ENCODE data around the gene KCNJ16.

The KCNJ16 gene

DNA sequence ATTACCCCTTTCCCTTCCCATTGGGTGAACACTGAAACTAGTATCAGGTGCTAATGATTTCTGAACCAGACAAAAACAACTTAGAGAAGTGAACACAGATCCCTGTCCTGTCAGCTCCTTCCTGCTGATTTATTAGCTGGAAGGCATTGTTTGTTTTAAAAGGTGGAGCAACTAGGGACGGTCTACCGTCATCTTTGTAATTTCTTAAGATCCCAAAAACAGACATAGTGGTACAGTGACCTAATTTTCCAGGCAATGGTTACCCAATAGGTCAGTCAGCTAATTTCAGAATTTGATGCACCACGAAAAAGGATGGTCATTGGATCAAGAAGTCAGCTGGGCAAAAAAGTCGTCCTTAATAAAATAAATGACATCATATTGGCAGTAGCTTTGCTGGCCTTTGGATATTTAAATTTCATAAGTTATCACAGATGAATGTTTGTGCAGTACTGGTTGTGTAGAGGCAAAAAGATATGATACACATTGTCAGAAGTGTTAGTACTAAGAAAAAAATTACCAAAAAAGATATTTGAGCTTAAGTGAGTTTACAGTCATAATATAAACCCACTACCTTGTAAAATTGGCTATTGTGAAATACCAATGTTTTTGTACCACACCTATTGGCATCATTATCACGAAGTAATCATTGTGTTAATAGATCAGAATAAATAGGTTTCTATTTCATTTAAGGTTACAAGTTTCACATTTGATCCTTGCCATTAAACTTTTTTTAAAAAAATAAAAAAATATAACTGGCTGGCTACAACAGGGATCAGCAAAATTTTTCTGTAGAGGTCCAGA lies 27.2 kb upstream of the KCNJ16 start:
- no peaks in the 10 kb centered on the region for H3K36me3 ChIP-seq (ENCODE audit: insufficient read depth, low read length)
- H3K4me1 ChIP-seq (ENCODE audit: insufficient read depth, low read length) = no peaks in the 10 kb centered on the region
- H3K9ac ChIP-seq (ENCODE audit: low read length) = no peak overlapping the region
- H3K27ac ChIP-seq (ENCODE audit: low read depth, low read length) = no peak overlapping the region
- H3K9me3 ChIP-seq (ENCODE audit: low read length) = no peaks in the 10 kb centered on the region
- H3K27me3 ChIP-seq (ENCODE audit: control insufficient read depth in 1 of 2, insufficient read depth in 2 of 2, low read length in 2 of 2) = no peaks in the 10 kb centered on the region
- H3K4me3 ChIP-seq (ENCODE audit: low read depth in 1 of 2, low read length in 2 of 2) = no peak overlapping the region

- H3K4me3 ChIP-seq (ENCODE audit: low read depth in 1 of 2, low read length in 2 of 2) = no peak overlapping the region
- no peaks in the 10 kb centered on the region for H3K27me3 ChIP-seq (ENCODE audit: control insufficient read depth in 1 of 2, insufficient read depth in 2 of 2, low read length in 2 of 2)
- H3K9ac ChIP-seq (ENCODE audit: low read length) = no peak overlapping the region
- no peak overlapping the region for H3K27ac ChIP-seq (ENCODE audit: low read depth, low read length)
- no peaks in the 10 kb centered on the region for H3K4me1 ChIP-seq (ENCODE audit: insufficient read depth, low read length)
- no peaks in the 10 kb centered on the region for H3K36me3 ChIP-seq (ENCODE audit: insufficient read depth, low read length)
- no peaks in the 10 kb centered on the region for H3K9me3 ChIP-seq (ENCODE audit: low read length)
These were observed 25.0 kb upstream of the KCNJ16 start for GRCh38 chr17:70049801-70050591.

DNA sequence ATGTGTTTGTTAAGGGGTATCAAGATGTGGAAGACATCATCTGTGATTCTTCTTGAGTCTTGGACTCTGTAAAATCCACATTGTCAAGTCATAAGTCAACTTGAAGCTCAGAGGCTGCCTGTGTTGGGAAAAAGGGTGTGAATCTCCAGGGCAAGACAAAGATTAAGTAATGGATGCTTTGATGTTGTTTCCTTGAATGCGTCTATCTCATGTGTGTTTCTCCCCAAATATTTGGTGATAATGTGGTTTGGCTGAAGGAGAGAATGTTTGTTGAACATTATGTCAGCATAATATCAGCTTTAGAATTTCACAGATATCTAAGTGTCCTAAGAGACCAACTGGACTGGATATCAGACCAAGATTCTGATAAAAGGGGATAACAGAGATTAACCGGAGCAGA lies 24.1 kb upstream of the KCNJ16 start:
- Histone ChIP-seq H3K27ac (ENCODE audit: low read depth, low read length) (no peak overlapping the region), H3K4me3 (ENCODE audit: low read depth in 1 of 2, low read length in 2 of 2) (no peak overlapping the region), H3K36me3 (ENCODE audit: insufficient read depth, low read length) (no peaks in the 10 kb centered on the region)

GRCh38 chr17:70053241-70054234 lies 21.5 kb upstream of the KCNJ16 start:
- Histone ChIP-seq H3K27me3 (ENCODE audit: control insufficient read depth in 1 of 2, insufficient read depth in 2 of 2, low read length in 2 of 2) (no peaks in the 10 kb centered on the region), H3K9ac (ENCODE audit: low read length) (peak overlapping the region; percentile 22), H3K9me3 (ENCODE audit: low read length) (no peaks in the 10 kb centered on the region), H3K4me3 (ENCODE audit: low read depth in 1 of 2, low read length in 2 of 2) (peak overlapping the region in 1 of 2 donors; percentile 32), H3K4me1 (ENCODE audit: insufficient read depth, low read length) (no peaks in the 10 kb centered on the region), H3K27ac (ENCODE audit: low read depth, low read length) (no peak overlapping the region), H3K36me3 (ENCODE audit: insufficient read depth, low read length) (no peaks in the 10 kb centered on the region)

More for the DNA sequence above, 24.1 kb upstream of the KCNJ16 start:
- H3K9ac ChIP-seq (ENCODE audit: low read length) = no peak overlapping the region
- H3K9me3 ChIP-seq (ENCODE audit: low read length) = no peaks in the 10 kb centered on the region
- H3K27me3 ChIP-seq (ENCODE audit: control insufficient read depth in 1 of 2, insufficient read depth in 2 of 2, low read length in 2 of 2) = no peaks in the 10 kb centered on the region
- H3K4me1 ChIP-seq (ENCODE audit: insufficient read depth, low read length) = no peaks in the 10 kb centered on the region

GRCh38 chr17:70055000-70055399 lies 20.0 kb upstream of the KCNJ16 start:
- H3K27me3 ChIP-seq (ENCODE audit: control insufficient read depth in 1 of 2, insufficient read depth in 2 of 2, low read length in 2 of 2) = no peaks in the 10 kb centered on the region
- H3K4me3 ChIP-seq (ENCODE audit: low read depth in 1 of 2, low read length in 2 of 2) = no peak overlapping the region
- no peaks in the 10 kb centered on the region for H3K9me3 ChIP-seq (ENCODE audit: low read length)
- H3K9ac ChIP-seq (ENCODE audit: low read length) = no peak overlapping the region
- H3K36me3 ChIP-seq (ENCODE audit: insufficient read depth, low read length) = no peaks in the 10 kb centered on the region
- no peak overlapping the region for H3K27ac ChIP-seq (ENCODE audit: low read depth, low read length)
- no peaks in the 10 kb centered on the region for H3K4me1 ChIP-seq (ENCODE audit: insufficient read depth, low read length)

DNA sequence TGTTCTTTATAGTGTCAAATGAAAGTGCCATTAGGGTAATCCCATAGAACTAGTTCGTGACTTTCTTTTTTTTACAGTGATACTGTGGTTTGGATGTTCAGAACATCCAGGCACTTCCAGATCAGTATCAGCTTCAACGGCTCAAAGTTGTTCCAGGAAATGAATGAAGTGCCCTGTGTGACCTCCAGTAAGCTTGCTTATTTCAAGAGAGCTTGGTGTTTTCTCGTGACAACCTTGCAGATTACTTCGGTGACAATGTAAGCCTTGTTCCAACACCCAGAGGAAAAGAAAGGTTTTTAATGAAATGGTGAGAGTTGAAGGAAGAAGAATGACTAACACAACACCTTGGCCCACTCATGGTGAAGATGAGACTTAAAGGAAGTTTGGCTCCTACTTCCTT lies 16.0 kb upstream of the KCNJ16 start:
- no peaks in the 10 kb centered on the region for H3K4me1 ChIP-seq (ENCODE audit: insufficient read depth, low read length)
- H3K9ac ChIP-seq (ENCODE audit: low read length) = no peak overlapping the region
- no peak overlapping the region for H3K4me3 ChIP-seq (ENCODE audit: low read depth in 1 of 2, low read length in 2 of 2)
- no peaks in the 10 kb centered on the region for H3K36me3 ChIP-seq (ENCODE audit: insufficient read depth, low read length)
- no peaks in the 10 kb centered on the region for H3K27me3 ChIP-seq (ENCODE audit: control insufficient read depth in 1 of 2, insufficient read depth in 2 of 2, low read length in 2 of 2)
- H3K27ac ChIP-seq (ENCODE audit: low read depth, low read length) = no peak overlapping the region
- H3K9me3 ChIP-seq (ENCODE audit: low read length) = no peaks in the 10 kb centered on the region

DNA sequence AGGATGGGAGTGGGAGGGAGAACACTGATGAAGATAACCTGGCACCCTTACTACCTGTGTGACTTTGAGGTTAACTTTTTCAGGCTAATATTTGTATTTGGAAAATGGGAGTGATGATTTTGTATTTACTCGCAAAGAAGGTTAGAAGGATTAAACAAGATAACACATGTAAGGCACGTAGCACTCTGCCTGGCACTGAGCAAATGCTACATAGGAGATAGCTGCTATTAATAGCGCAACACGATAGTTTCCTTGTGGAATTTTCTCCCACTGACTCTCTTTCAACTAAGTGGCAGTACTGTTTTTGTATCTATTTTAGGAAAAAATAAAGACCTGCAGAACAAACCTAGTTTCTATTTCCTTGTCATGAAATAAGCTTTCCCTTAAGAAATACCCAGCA lies 15.4 kb upstream of the KCNJ16 start:
- Histone ChIP-seq H3K9me3 (ENCODE audit: low read length) (no peaks in the 10 kb centered on the region), H3K36me3 (ENCODE audit: insufficient read depth, low read length) (no peaks in the 10 kb centered on the region), H3K27me3 (ENCODE audit: control insufficient read depth in 1 of 2, insufficient read depth in 2 of 2, low read length in 2 of 2) (no peaks in the 10 kb centered on the region), H3K4me1 (ENCODE audit: insufficient read depth, low read length) (no peaks in the 10 kb centered on the region), H3K9ac (ENCODE audit: low read length) (no peak overlapping the region), H3K27ac (ENCODE audit: low read depth, low read length) (no peak overlapping the region), H3K4me3 (ENCODE audit: low read depth in 1 of 2, low read length in 2 of 2) (no peak overlapping the region)

- no peak overlapping the region for H3K4me3 ChIP-seq (ENCODE audit: low read depth in 1 of 2, low read length in 2 of 2)
- no peak overlapping the region for H3K27ac ChIP-seq (ENCODE audit: low read depth, low read length)
- no peaks in the 10 kb centered on the region for H3K9me3 ChIP-seq (ENCODE audit: low read length)
- H3K27me3 ChIP-seq (ENCODE audit: control insufficient read depth in 1 of 2, insufficient read depth in 2 of 2, low read length in 2 of 2) = no peaks in the 10 kb centered on the region
- no peaks in the 10 kb centered on the region for H3K36me3 ChIP-seq (ENCODE audit: insufficient read depth, low read length)
- no peaks in the 10 kb centered on the region for H3K4me1 ChIP-seq (ENCODE audit: insufficient read depth, low read length)
- no peak overlapping the region for H3K9ac ChIP-seq (ENCODE audit: low read length)
These were observed 14.6 kb upstream of the KCNJ16 start for GRCh38 chr17:70060415-70060814.

DNA sequence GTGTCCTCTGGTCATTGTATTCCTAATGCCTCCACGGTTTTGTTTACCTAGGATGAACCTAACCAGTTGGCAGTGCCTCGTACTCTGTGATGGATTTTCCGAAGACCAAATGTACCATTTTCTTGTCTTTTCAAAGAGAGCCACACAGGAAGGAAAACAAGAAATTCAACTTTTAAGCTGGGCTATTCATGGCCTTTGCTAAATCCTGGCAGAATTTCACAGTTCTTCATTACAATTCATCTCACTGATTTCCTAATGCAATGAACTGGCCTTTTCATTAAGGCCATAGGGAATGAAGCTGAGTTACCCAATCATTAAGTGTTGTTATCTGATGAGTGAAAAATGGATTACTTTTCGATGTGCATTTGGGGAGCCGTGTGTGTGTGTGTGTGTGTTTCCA lies 7.9 kb upstream of the KCNJ16 start:
- no peak overlapping the region for H3K27ac ChIP-seq (ENCODE audit: low read depth, low read length)
- no peaks in the 10 kb centered on the region for H3K27me3 ChIP-seq (ENCODE audit: control insufficient read depth in 1 of 2, insufficient read depth in 2 of 2, low read length in 2 of 2)
- no peak overlapping the region for H3K4me3 ChIP-seq (ENCODE audit: low read depth in 1 of 2, low read length in 2 of 2)
- H3K9ac ChIP-seq (ENCODE audit: low read length) = no peak overlapping the region
- no peaks in the 10 kb centered on the region for H3K9me3 ChIP-seq (ENCODE audit: low read length)
- no peaks in the 10 kb centered on the region for H3K36me3 ChIP-seq (ENCODE audit: insufficient read depth, low read length)
- no peaks in the 10 kb centered on the region for H3K4me1 ChIP-seq (ENCODE audit: insufficient read depth, low read length)

- Histone ChIP-seq H3K27ac (ENCODE audit: low read depth, low read length) (no peak overlapping the region), H3K27me3 (ENCODE audit: control insufficient read depth in 1 of 2, insufficient read depth in 2 of 2, low read length in 2 of 2) (no peaks in the 10 kb centered on the region), H3K4me3 (ENCODE audit: low read depth in 1 of 2, low read length in 2 of 2) (no peak overlapping the region), H3K9me3 (ENCODE audit: low read length) (no peaks in the 10 kb centered on the region), H3K4me1 (ENCODE audit: insufficient read depth, low read length) (no peaks in the 10 kb centered on the region), H3K36me3 (ENCODE audit: insufficient read depth, low read length) (no peaks in the 10 kb centered on the region), H3K9ac (ENCODE audit: low read length) (no peak overlapping the region)
These were observed 4.6 kb upstream of the KCNJ16 start for GRCh38 chr17:70070305-70071027.

Measured in muscle layer of colon (tissue), 2 donors.